ENCODE measurements around the gene FNDC11.
"Not testable (repeated sequence)": the region's sequence is repeated elsewhere in the genome, so short reads cannot be mapped to it uniquely, and the experiment has no call there.

FNDC11 gene, protein sequence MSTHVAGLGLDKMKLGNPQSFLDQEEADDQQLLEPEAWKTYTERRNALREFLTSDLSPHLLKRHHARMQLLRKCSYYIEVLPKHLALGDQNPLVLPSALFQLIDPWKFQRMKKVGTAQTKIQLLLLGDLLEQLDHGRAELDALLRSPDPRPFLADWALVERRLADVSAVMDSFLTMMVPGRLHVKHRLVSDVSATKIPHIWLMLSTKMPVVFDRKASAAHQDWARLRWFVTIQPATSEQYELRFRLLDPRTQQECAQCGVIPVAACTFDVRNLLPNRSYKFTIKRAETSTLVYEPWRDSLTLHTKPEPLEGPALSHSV

DNA sequence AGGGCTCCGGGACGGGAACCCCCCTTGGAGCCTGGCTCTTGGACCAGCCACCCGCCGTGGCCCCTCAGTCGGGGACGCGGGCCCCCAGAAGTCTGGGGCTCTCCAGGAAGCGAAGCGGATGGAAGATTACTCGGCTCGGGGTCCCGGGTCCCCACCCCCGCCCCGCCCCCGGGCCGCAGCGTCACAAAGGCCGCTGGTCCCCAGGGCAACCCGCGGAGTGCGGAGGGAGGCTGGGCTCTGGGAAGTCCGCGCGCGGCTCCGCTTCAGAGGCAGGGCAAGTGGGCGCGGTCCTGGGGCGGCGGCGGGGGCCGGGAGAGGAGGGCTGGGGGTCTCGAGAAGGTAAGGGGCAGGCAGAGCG, at the start of gene FNDC11:
FNDC11 (plus strand) TSS at position 227 of the 358 bp plus-strand sequence. CDS start 1,505 bp downstream, outside the sequence.
- DNase-seq: peak; percentile 35

DNA sequence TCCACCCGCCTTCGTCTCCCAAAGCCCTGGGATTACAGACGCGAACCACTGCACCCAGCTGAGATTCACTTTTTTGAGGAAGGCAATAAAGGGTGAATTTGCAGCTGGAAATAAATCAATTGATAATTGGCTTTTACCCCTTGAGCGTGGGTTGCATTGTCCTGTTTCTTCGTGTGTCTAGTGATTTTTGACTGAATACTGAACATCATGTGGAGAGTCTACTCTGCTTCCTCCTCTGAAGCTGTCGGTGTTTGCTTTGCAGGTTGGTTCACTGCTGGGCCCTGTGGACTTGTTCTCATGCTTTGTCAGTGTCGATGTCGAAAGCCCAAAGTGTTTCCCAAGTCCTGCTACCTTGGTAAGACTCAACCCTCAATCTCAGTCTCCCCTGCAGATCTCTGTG, 49.3 kb upstream of the FNDC11 start:
- DNase-seq: no peak

GRCh38 chr20:63505281-63505680, 48.7 kb upstream of the FNDC11 start:
- no peak for DNase-seq

DNA sequence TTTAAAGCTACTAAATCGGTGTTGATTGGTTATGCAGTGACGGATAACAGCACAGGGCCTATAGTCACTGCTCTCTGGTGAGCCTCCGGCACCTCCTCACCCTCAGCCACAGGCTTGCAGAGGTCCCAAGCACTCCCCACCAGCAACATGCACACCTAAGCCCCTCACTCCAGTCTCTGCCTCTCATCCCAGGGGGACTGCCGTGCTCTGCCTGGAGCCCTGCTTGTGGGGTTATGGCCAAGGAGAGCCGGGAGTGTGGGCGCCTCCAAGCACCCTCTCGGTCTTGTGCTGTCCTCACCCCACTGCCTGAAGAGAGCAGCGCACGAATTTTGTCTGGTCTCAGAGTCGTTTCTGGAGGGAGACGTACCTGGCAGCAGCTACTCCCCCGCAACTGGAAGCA, 48.2 kb upstream of the FNDC11 start:
- no peak for DNase-seq

DNA sequence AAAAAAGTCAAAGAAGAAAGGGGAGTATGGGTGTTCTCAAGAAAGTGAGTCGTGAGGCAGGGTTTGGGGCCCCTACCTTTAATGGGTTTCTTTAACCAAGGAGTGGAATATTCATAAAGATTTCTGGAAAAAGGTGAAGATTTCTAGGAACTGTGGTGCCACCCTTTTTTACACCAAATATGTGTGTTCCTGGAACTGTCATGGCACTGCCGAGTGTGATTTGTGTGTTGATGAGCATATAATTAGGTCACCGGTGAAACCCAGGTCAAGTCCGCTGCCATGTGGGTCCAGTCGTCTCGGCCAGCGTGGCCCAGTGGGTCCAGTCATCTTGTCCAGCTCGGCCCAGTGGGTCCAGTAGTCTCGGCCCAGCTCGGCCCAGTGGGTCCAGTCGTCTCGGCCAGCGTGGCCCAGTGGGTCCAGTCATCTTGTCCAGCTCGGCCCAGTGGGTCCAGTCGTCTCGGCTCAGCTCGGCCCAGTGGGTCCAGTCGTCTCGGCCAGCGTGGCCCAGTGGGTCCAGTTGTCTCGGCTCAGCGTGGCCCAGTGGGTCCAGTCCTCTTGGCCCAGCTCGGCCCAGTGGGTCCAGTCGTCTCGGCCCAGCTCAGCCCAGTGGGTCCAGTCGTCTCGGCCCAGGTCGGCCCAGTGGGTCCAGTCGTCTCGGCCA, 46.7 kb upstream of the FNDC11 start:
- DNase-seq: no peak

DNA sequence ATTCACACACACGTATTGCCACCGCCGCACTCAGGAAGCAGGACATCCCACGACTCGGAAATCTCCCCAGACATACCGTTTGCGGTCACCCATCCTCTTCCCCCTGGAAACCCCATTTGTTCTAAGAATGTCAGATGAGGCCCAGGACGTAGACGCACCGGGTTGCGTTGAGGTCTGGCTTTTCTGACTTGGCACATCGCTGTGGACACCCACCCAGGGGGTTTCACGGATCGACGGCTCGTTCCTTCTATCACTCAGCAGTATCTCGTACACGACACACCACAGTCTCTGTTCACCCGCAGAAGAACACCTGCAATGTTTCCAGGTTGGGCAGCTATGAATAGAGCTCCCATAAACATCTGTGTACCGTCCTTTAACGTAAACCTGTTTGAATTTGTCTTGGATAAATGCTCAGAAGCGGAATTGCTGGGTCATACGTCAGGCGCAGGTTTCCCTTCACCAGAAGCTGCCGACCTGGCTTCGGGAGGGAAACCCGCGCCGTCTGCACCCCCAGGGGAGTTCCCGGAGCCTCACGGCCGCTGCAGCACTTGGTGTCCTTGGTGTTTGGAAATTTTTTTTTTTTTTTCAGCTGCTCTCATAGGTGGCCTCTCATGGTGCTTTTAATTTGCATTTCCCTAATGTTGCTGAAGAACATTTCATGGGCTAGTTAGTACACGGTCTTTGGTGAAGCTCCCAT, 45.7 kb upstream of the FNDC11 start:
- no peak for DNase-seq

GRCh38 chr20:63509088-63509564, 44.8 kb upstream of the FNDC11 start:
- DNase-seq: no peak

- no peak for DNase-seq
These were observed 40.8 kb upstream of the FNDC11 start for GRCh38 chr20:63513207-63513606.

DNA sequence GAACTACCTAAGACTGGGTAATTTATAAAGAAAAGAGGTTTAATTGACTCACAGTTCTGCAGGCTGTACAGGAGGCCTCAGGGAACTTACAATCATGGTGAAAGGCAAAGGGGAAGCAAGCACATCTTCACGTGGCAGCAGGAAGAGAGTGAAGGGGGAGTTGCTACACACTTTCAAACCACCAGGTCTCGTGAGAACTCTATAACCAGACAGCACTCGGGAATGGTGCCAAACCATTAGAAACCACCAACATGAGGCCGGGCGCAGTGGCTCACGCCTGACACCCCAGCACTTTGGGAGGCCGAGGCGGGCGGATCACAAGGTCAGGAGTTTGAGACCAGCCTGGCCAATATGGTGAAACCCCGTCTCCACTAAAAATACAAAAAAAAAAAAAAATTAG, 39.4 kb upstream of the FNDC11 start:
- DNase-seq: not testable (repeated sequence)

DNA sequence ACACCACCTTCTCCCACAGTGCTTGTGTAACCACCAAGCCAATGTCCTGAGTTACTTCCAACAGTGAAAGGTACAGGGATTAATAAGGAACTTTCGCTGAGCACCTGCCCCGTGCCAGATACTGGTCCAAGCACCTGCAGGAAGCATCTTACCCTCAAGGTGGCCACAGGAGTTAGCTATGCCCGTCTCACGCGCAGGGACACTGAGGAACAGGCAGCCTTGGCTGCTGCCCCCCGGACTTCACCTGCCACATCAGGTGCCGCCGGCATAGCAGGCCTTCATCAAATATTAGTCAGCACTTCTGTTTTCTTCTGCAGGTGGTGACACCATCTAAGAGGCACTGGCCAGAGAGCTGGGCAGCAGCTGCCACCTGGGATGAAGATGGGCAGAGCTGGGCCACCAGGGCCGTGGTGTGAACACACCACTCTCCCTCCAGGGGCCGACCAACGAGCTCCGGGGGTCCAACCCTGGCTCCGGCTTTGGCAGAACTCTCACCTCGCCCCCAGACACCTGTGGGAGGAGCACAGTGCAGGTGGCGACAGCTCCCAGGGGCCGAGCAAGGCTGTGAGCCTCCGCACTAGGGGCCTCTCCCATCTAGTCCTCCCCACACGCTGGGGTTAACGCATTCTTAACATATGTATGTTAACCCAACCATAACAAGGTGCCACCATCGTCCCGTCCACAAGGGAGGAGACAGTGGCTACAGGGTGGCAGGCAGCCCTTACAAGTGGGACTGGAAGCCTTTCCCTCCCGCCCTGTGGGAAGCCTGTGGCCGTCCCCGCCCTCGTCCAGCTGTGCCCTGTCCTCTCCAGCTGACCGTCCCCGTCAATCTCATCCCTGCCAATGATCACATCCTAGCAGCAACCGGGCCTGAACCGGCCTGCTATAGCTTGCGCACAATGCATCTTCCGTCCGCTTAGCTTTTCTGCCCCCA, 36.3 kb upstream of the FNDC11 start:
- DNase-seq: no peak

- no peak for DNase-seq
These were observed 35.6 kb upstream of the FNDC11 start for GRCh38 chr20:63518351-63518861.

GRCh38 chr20:63518946-63519667, 34.9 kb upstream of the FNDC11 start:
- peak; percentile 7 for DNase-seq

DNA sequence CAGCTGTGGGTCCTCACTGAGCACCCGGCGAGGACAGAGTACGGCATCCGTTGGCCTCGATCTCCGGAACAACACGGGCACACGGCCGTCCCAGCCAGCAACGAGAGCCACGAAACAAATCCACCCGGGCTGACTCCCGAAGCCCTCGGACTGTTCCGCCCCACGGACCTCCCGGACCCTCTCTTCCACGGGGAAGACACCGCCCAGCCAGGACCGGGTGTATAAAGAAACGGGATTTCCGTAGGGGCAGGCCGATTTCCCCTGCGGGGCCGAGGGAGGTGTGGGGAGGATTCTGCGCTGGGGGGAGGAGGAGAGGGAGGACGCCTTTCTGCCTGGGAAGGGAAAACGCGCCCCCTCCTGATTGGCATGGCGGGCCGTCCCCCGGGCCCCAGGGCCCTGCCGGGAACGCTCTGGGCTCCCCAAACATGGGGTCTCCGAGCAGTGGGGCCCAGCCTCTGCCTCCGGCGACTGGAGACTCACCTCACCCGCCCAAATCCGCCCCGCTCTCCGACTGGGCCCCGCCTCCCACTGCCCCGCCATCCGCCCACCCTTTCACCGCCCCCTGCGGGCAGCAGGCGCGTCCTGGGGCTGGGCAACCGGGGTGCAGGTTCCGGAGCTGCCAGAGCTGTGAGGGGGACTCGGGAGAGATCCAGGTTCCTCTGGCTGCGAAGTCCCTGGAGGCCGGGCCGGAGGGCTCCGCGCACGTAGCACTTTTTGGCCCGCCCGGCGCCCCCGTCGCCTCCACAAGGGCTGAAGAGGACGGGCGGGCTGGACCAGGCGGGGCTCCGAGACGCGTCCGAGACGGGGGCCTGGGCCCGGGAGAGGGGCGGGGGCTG, 34.1 kb upstream of the FNDC11 start:
- DNase-seq: peak; percentile 73

- DNase-seq: peak; percentile 80
These were observed 33.4 kb upstream of the FNDC11 start, which contains the start of gene PPDPF for GRCh38 chr20:63520504-63520933. TSS of gene PPDPF (plus strand) at chr20:63520765. CDS start at chr20:63521309, 544 bp downstream.

- peak; percentile 64 for DNase-seq
These were observed 32.9 kb upstream of the FNDC11 start for GRCh38 chr20:63520934-63521601.

DNA sequence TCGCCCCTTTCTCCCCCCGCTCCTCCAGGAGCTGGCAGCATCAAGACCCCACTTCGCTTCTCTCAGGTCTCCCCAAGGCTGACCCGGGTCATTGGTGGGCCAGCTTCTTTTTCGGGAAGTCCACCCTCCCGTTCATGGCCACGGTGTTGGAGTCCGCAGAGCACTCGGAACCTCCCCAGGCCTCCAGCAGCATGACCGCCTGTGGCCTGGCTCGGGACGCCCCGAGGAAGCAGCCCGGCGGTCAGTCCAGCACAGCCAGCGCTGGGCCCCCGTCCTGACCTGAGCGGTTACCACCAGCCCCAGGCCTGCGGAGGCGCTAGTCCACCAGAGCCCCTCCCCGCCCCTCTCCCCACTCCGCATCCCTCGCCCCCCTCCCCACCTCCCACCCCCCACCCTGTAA, 32.4 kb upstream of the FNDC11 start:
- DNase-seq: no peak

DNA sequence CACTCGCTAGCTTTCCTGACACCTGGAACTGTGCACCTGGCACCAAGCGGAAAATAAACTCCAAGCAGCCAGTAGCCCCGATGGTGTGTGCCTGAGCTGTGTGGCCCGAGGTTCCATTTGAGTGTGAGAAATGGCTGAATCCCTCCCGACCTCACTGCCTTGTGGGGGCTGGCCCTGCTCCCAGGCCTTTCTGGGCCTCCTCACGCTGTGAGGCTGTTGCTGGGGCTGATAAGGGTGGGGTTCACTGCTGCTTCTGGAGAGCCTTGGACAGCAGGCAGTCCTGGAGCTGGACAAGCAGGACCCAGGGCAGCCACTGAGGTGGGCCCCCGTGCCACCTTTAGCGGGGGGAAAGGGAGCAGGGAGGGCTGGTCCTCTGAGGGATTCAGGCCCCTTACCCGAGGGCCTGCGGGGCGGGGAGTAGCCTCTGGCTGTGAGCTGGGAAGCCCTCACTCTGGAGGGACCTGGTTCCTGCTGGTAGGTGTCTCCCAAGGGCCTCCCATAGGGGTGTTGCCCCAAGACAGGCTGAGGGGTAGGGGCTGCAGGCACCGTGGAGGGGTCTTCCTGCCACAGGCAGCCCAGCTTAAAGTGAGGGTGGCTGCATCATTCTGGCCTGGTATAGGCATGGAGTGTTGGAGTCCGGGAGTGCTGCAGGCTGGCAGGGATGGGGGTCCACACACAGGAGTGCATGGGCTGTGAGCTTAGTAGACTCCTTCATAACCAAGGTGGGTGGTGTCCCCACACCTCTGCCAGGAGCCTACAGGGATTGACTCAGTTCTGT, 31.7 kb upstream of the FNDC11 start:
- no peak for DNase-seq

DNA sequence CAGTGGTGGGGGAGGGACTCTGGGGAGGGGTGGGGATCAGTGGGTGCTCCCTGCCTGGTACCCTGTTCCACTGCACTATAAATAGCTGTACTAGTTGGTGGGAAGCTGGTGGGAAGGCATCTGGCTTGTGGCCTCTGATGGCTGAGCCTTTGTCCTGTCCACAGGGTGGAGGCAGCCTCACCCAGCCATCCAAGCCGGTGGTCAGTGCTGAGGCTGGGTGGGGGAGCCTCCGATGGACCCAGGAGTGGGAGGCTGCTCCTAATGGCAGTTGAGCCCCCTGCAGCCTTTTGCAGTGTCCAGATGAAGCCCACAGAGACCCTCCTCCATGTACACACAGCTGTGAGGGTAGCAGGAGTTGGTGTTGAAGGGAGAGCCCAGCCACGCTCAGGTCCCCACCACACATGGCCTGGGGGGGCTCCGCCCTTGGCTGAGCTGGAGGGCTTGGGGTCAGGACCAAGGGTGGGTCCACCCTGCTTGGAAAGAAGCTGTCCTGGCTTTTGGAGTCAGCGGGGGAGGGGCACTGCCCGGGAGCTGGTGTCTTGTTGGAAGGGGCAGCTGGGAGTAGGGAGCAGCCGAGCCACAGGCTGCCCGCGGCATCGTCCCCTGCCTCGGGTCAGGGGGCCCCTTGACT, 30.9 kb upstream of the FNDC11 start:
- DNase-seq: no peak

GRCh38 chr20:63525185-63525584, 28.8 kb upstream of the FNDC11 start:
- DNase-seq: no peak

All from activated gamma-delta T cell treated with Interleukin-2 at 50 U/mL for 16 hours (primary cell).